ENCODE data around the gene HRCT1. TPM values are rescaled to one million over a fixed set of nuclear protein-coding genes. Genes with fewer than 3 reads are reported as not detected.

The HRCT1 gene
- total RNA-seq, 1 experiment from 2014 or later = not detected

- Histone ChIP-seq H3K27me3 (no peaks in the 10 kb centered on the region), H3K9me3 (replicated peaks) (no peaks in the 10 kb centered on the region), H3K36me3 (no peaks in the 10 kb centered on the region), H3K4me1 (no peaks in the 10 kb centered on the region; the same call in 1 of the 2 replicates), H3K4me3 (no peak overlapping the region), H3K27ac (no peak overlapping the region)
- DNase-seq = no peak
Measured at GRCh38 chr9:35938474-35939356, 32.7 kb downstream of the HRCT1 start.

GRCh38 chr9:35939679-35940250 lies 33.8 kb downstream of the HRCT1 start:
- no peak for DNase-seq
- H3K27me3 ChIP-seq = no peaks in the 10 kb centered on the region
- no peaks in the 10 kb centered on the region for H3K9me3 ChIP-seq (replicated peaks)
- H3K4me3 ChIP-seq = no peak overlapping the region
- H3K4me1 ChIP-seq = no peaks in the 10 kb centered on the region; the same call in 1 of the 2 replicates
- H3K27ac ChIP-seq = no peak overlapping the region
- H3K36me3 ChIP-seq = no peaks in the 10 kb centered on the region

GRCh38 chr9:35940458-35941407 lies 34.7 kb downstream of the HRCT1 start:
- Histone ChIP-seq H3K27ac (no peak overlapping the region), H3K27me3 (no peaks in the 10 kb centered on the region), H3K9me3 (replicated peaks) (no peaks in the 10 kb centered on the region), H3K4me1 (peaks cover 4% of the 10 kb centered on the region; the same call in 1 of the 2 replicates), H3K36me3 (no peaks in the 10 kb centered on the region), H3K4me3 (no peak overlapping the region)
- DNase-seq = no peak

- no peaks in the 10 kb centered on the region for H3K36me3 ChIP-seq
- H3K4me1 ChIP-seq = peaks cover 4% of the 10 kb centered on the region; the same call in 1 of the 2 replicates
- DNase-seq = no peak
- H3K27ac ChIP-seq = no peak overlapping the region
- H3K4me3 ChIP-seq = no peak overlapping the region
- no peaks in the 10 kb centered on the region for H3K9me3 ChIP-seq (replicated peaks)
- H3K27me3 ChIP-seq = no peaks in the 10 kb centered on the region
Measured at GRCh38 chr9:35942286-35942685, 36.3 kb downstream of the HRCT1 start.

DNA sequence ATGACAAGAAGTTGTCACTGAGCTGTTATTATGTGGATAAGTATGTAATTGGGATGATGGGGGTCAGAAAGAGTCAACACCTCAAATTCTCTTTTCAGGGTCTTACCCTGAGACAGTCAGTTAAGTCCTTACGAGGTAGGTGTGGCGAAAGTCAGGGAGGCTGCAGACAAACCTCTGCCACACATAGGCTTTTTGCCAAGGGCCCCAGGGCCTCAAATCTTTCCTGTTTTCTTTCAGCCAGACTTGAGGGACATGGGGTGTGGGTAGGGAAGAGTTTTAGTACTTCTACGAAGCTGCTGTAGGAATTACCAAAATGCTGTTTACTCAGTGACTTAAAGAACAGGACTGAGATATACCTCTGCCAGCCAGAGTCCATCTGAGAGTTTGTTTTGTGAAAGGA lies 38.2 kb downstream of the HRCT1 start:
- H3K27me3 ChIP-seq = no peaks in the 10 kb centered on the region

GRCh38 chr9:35944841-35945240 lies 38.8 kb downstream of the HRCT1 start:
- no peaks in the 10 kb centered on the region for H3K36me3 ChIP-seq
- no peaks in the 10 kb centered on the region for H3K27me3 ChIP-seq
- H3K4me3 ChIP-seq = no peak overlapping the region
- peaks cover 4% of the 10 kb centered on the region; the same call in 1 of the 2 replicates for H3K4me1 ChIP-seq
- no peak overlapping the region for H3K27ac ChIP-seq
- no peaks in the 10 kb centered on the region for H3K9me3 ChIP-seq (replicated peaks)
- no peak for DNase-seq

More for the DNA sequence above, 38.2 kb downstream of the HRCT1 start:
- Histone ChIP-seq H3K4me3 (no peak overlapping the region), H3K27ac (no peak overlapping the region), H3K9me3 (replicated peaks) (no peaks in the 10 kb centered on the region), H3K36me3 (no peaks in the 10 kb centered on the region), H3K4me1 (peaks cover 4% of the 10 kb centered on the region; the same call in 1 of the 2 replicates)
- DNase-seq = no peak

DNA sequence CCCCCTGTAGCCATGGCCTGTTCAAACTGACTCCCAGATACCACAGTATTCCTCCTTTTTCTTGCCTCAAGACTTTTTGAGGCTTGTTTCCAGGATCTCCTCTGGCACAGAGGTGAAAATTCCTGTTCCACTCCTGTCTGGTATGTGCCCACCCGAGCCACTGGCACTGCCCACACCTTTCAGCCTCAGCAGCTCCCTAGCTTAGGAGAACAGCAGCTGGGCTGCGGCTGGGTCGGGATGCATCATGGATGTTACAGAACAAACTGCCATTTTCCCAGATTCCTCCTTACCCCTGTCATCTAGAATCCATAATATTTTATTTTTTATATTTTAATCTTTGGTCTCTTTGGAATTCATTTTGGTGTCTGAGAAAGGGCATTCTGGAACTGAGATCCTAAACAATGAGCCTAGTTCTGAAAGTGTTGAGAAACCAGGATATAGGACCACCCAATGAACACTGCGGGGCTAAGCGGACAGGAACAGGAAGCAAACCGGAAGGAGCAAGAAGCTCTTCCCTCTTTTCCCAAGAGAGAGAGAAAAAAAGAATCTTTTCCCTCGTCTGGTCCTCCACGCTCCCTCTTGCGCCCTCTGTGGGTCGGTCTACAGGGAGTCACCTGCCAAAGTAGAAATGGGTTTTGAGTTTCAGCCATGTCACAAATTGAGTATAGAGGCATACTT lies 39.5 kb downstream of the HRCT1 start:
- Histone ChIP-seq H3K9me3 (replicated peaks) (no peaks in the 10 kb centered on the region), H3K27me3 (no peaks in the 10 kb centered on the region), H3K4me1 (peaks cover 4% of the 10 kb centered on the region; the same call in 1 of the 2 replicates), H3K36me3 (no peaks in the 10 kb centered on the region), H3K27ac (peak overlapping the region; percentile 11; the same call in 1 of the 2 replicates), H3K4me3 (peak overlapping the region; percentile 35)
- peak; percentile 89 to 95 for DNase-seq

- H3K27me3 ChIP-seq = no peaks in the 10 kb centered on the region
- 0 out of 2 replicates have a peak, but pooled peaks cover 12% of the 10 kb centered on the region for H3K4me1 ChIP-seq
- no peak overlapping the region for H3K27ac ChIP-seq
- H3K36me3 ChIP-seq = no peaks in the 10 kb centered on the region
- no peaks in the 10 kb centered on the region for H3K9me3 ChIP-seq (replicated peaks)
- H3K4me3 ChIP-seq = no peak overlapping the region
- no peak for DNase-seq
Measured at GRCh38 chr9:35948451-35948850, 42.4 kb downstream of the HRCT1 start.

DNA sequence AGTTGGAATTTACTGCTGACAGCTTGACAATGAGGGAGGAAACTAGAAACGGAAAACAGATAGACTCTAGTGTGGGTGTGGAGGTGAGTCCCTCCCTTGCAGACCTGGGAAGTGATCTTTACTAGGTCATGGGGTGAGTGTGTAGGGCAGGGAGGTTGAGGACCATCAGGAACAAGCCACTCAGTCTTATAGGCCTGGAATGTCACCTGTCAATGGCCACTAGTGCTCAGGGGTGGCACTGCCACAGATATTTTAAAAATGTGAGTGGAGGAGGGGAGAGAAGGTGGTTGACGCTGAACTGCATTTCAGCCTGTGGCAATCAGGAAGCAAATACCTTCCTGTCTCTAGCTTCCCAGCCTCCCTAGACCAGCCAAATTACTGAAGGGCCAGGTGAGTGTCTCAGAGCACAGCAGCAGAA lies 42.9 kb downstream of the HRCT1 start:
- Histone ChIP-seq H3K36me3 (no peaks in the 10 kb centered on the region), H3K9me3 (replicated peaks) (no peaks in the 10 kb centered on the region), H3K27me3 (no peaks in the 10 kb centered on the region), H3K4me1 (0 out of 2 replicates have a peak, but pooled peaks cover 12% of the 10 kb centered on the region), H3K27ac (no peak overlapping the region), H3K4me3 (no peak overlapping the region)
- DNase-seq = no peak

GRCh38 chr9:35951736-35952135 lies 45.7 kb downstream of the HRCT1 start:
- Histone ChIP-seq H3K27ac (no peak overlapping the region), H3K9me3 (replicated peaks) (no peaks in the 10 kb centered on the region), H3K4me1 (0 out of 2 replicates have a peak, but pooled peaks cover 8% of the 10 kb centered on the region), H3K27me3 (peaks cover 4% of the 10 kb centered on the region; the same call in 1 of the 2 replicates), H3K36me3 (no peaks in the 10 kb centered on the region), H3K4me3 (no peak overlapping the region)
- DNase-seq = no peak

GRCh38 chr9:35952526-35953191 lies 46.7 kb downstream of the HRCT1 start:
- Histone ChIP-seq H3K27me3 (peaks cover 5% of the 10 kb centered on the region; the same call in 1 of the 2 replicates), H3K9me3 (replicated peaks) (no peaks in the 10 kb centered on the region), H3K36me3 (no peaks in the 10 kb centered on the region), H3K4me1 (0 out of 2 replicates have a peak, but pooled peaks cover 8% of the 10 kb centered on the region), H3K27ac (no peak overlapping the region), H3K4me3 (no peak overlapping the region)
- peak in 1 of 2 experiments; percentile 4 for DNase-seq

GRCh38 chr9:35954942-35955546 lies 49.0 kb downstream of the HRCT1 start:
- no peaks in the 10 kb centered on the region for H3K9me3 ChIP-seq (replicated peaks)
- no peaks in the 10 kb centered on the region for H3K36me3 ChIP-seq
- H3K27ac ChIP-seq = no peak overlapping the region
- H3K4me1 ChIP-seq = 0 out of 2 replicates have a peak, but pooled peaks cover 8% of the 10 kb centered on the region
- peak; percentile 58 to 78 for DNase-seq
- H3K27me3 ChIP-seq = peaks cover 5% of the 10 kb centered on the region; the same call in 1 of the 2 replicates
- no peak overlapping the region for H3K4me3 ChIP-seq

GRCh38 chr9:35956651-35957050 lies 50.6 kb downstream of the HRCT1 start:
- no peak for DNase-seq
- Histone ChIP-seq H3K36me3 (no peaks in the 10 kb centered on the region), H3K27ac (no peak overlapping the region), H3K4me3 (no peak overlapping the region), H3K9me3 (replicated peaks) (no peaks in the 10 kb centered on the region), H3K27me3 (peaks cover 5% of the 10 kb centered on the region; the same call in 1 of the 2 replicates), H3K4me1 (0 out of 2 replicates have a peak, but pooled peaks cover 8% of the 10 kb centered on the region)
